ENCODE data around the gene TBC1D10A. TPM values are rescaled to one million over a fixed set of nuclear protein-coding genes. Genes with fewer than 3 reads are reported as not detected.
A peak's percentile ranks its signal among the peaks of the same experiment; 100 is the strongest.

TBC1D10A gene
- total RNA-seq, 2 donors from 2014 or later, result 34.3 to 35.8 TPM

- Histone ChIP-seq H3K4me3 (no peak overlapping the region), H3K27me3 (no peaks in the 10 kb centered on the region), H3K36me3 (no peaks in the 10 kb centered on the region), H3K9me3 (no peaks in the 10 kb centered on the region), H3K9ac (ENCODE audit: low read depth in 2 of 2, low read length in 2 of 2) (no peak overlapping the region), H3K4me1 (no peaks in the 10 kb centered on the region), H3K27ac (no peak overlapping the region)
- no peak for DNase-seq
- TF ChIP-seq CTCF (IDR thresholded peaks at IDR 0.05), result no peak
- intact Hi-C loops (cut with DNase I), result no loop called here
Observed at GRCh38 chr22:30272781-30273601, 53.8 kb downstream of the TBC1D10A start.

DNA sequence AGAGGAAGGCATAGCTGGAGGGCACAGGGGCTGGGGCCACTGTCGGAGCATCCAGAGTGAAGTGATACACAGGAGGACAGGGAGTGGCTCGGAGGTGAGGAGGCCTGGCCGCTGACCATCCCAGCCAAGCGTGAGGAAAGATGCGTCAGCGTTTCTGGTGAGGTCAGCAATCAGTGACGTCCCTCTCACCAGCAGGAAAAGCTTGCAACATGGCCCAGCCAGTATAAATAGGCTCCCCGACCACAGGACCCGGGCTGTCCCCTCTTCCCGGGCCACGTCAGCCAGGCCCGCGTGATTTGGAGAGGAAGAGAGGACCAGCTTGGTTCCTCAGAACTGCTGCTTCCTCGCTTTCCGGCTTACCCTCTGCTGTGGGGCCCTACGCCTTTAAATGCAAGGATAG, 55.9 kb downstream of the TBC1D10A start:
- Histone ChIP-seq H3K4me1 (no peaks in the 10 kb centered on the region), H3K9me3 (no peaks in the 10 kb centered on the region), H3K36me3 (no peaks in the 10 kb centered on the region), H3K27me3 (no peaks in the 10 kb centered on the region), H3K27ac (no peak overlapping the region), H3K4me3 (no peak overlapping the region), H3K9ac (ENCODE audit: low read depth in 2 of 2, low read length in 2 of 2) (no peak overlapping the region)
- intact Hi-C loops (cut with DNase I), result no loop called here
- no peak for TF ChIP-seq CTCF (IDR thresholded peaks at IDR 0.05)
- DNase-seq, result peak; percentile 56

DNA sequence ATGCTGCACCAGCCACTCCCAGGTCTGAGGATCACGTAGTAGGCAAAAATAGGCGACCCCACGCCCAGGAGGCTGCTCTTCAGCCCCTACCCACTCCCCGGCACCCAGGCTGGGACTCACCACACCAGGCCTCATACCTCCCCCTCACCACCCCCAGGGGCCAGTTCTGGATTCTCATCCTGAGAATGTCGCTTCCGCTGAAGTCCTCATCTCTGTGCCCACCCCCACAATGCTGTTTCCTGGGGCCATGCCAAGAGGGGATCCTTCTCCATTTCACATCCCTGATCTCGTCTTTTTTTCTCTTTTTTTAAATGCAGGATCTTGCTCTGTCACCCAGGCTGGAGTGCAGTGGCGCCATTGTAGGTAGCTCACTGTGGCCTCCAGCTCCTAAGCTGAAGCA, 58.4 kb downstream of the TBC1D10A start:
- H3K4me3 ChIP-seq, result no peak overlapping the region
- H3K9me3 ChIP-seq, result no peaks in the 10 kb centered on the region
- no peaks in the 10 kb centered on the region for H3K27me3 ChIP-seq
- no peaks in the 10 kb centered on the region for H3K36me3 ChIP-seq
- intact Hi-C loops (cut with DNase I), result loop anchor here (10.0 kb wide), 1 partner anchor 216 kb away; no protein-coding TSS in a partner anchor
- no peak overlapping the region for H3K27ac ChIP-seq
- no peak for TF ChIP-seq CTCF (IDR thresholded peaks at IDR 0.05)
- no peak overlapping the region for H3K9ac ChIP-seq (ENCODE audit: low read depth in 2 of 2, low read length in 2 of 2)
- H3K4me1 ChIP-seq, result no peaks in the 10 kb centered on the region
- DNase-seq, result no peak

- no peaks in the 10 kb centered on the region for H3K9me3 ChIP-seq
- H3K4me3 ChIP-seq, result no peak overlapping the region
- H3K27ac ChIP-seq, result peak overlapping the region; percentile 71
- H3K36me3 ChIP-seq, result no peaks in the 10 kb centered on the region
- no peaks in the 10 kb centered on the region for H3K4me1 ChIP-seq
- no peak for TF ChIP-seq CTCF (IDR thresholded peaks at IDR 0.05)
- H3K27me3 ChIP-seq, result no peaks in the 10 kb centered on the region
- no peak for DNase-seq
- H3K9ac ChIP-seq (ENCODE audit: low read depth in 2 of 2, low read length in 2 of 2), result peak overlapping the region in 1 of 2 donors; percentile 49
- intact Hi-C loops (cut with DNase I), result loop anchor here (10.0 kb wide), 1 partner anchor 217 kb away; no protein-coding TSS in a partner anchor
Observed at GRCh38 chr22:30267382-30268302, 59.1 kb downstream of the TBC1D10A start.

All from colonic mucosa (tissue), 4 donors.